HUES48 (cell line): ENCODE data around the gene SLC4A11.

Experiments
- H3K27ac ChIP-seq: one replicate; pipeline ENCODE4 v1.7.0; 2013; ENCODE audit warnings: low read depth, low read length, inconsistent platforms
- H3K27me3 ChIP-seq: 2 replicates; pipeline ENCODE4 v1.6.1; 2013; ENCODE audit warnings: mild to moderate bottlenecking, low read length; ENCODE audit not compliant: control insufficient read depth, insufficient read depth
- H3K36me3 ChIP-seq: 2 replicates; pipeline ENCODE4 v1.6.1; 2013; ENCODE audit warnings: low read length; ENCODE audit not compliant: control insufficient read depth, insufficient read depth
- H3K4me1 ChIP-seq: 2 replicates; pipeline ENCODE4 v1.6.1; 2013; ENCODE audit warnings: mild to moderate bottlenecking, low read length; ENCODE audit not compliant: control insufficient read depth, insufficient read depth
- H3K4me3 ChIP-seq: 2 replicates; pipeline ENCODE4 v1.5.1; 2013; ENCODE audit warnings: mild to moderate bottlenecking, low read depth, low read length
- H3K9ac ChIP-seq: 2 replicates; pipeline ENCODE4 v1.6.1; 2013; ENCODE audit warnings: mild to moderate bottlenecking, low read depth, low read length, moderate library complexity
- H3K9me3 ChIP-seq: 2 replicates; pipeline ENCODE4 v1.6.1; 2013; ENCODE audit warnings: low read length; ENCODE audit not compliant: control insufficient read depth, insufficient read depth

Gene SLC4A11

GRCh38 chr20:3227936-3228749 is 10.8 kb downstream of the SLC4A11 start:
- H3K9me3 ChIP-seq = no peaks in the 10 kb centered on the region
- H3K36me3 ChIP-seq = peaks cover 34% of the 10 kb centered on the region
- H3K27ac ChIP-seq = no peak overlapping the region
- no peaks in the 10 kb centered on the region for H3K4me1 ChIP-seq
- no peak overlapping the region for H3K4me3 ChIP-seq
- H3K9ac ChIP-seq = no peak overlapping the region
- no peaks in the 10 kb centered on the region for H3K27me3 ChIP-seq

DNA sequence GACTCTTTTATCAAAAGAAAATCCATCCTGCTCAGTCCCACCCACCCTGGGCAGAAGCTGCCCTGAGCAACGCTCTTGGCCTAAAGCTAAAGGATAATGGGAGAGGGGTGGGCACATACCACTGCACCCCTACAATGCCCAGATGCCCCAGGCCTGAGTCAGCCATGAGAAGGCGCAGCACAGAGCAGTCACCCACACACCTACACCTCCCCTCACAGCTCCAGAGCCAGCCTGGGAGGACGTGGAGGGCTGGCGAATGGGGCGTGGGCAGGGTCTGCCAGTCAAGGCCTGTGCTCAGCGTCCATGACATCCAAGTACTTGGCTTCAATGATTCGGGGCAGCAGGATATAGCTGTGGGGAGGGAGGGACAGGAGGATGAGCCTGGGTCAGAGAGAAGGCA is 11.5 kb downstream of the SLC4A11 start:
- H3K4me3 ChIP-seq = no peak overlapping the region
- no peak overlapping the region for H3K9ac ChIP-seq
- no peaks in the 10 kb centered on the region for H3K27me3 ChIP-seq
- no peak overlapping the region for H3K27ac ChIP-seq
- H3K9me3 ChIP-seq = no peaks in the 10 kb centered on the region
- H3K4me1 ChIP-seq = no peaks in the 10 kb centered on the region
- H3K36me3 ChIP-seq = peaks cover 40% of the 10 kb centered on the region

DNA sequence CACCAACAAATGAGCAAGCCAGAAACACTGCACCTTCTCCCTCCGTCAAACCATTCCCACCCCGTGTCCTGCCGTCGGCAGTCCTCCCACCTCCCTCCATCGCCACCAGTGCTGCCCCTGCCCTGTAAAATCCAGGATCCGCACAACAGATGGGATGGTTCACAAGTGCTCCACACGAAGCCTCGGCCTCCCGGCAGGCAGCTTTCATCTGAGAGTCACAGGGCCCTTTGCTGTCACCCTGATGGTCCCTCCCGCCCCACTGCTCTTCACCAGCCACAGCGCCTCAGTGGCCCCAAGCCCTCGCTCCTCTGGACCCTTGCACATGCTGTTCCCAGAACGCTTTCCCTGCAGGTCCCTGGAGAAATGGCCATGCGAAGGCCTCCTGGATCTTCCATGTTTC is 12.1 kb downstream of the SLC4A11 start:
- H3K4me3 ChIP-seq = no peak overlapping the region
- H3K36me3 ChIP-seq = peaks cover 40% of the 10 kb centered on the region
- no peaks in the 10 kb centered on the region for H3K27me3 ChIP-seq
- no peak overlapping the region for H3K9ac ChIP-seq
- H3K4me1 ChIP-seq = no peaks in the 10 kb centered on the region
- H3K27ac ChIP-seq = no peak overlapping the region
- no peaks in the 10 kb centered on the region for H3K9me3 ChIP-seq

- Histone ChIP-seq H3K4me1 (no peaks in the 10 kb centered on the region), H3K4me3 (no peak overlapping the region), H3K27me3 (no peaks in the 10 kb centered on the region), H3K9ac (no peak overlapping the region), H3K27ac (no peak overlapping the region), H3K9me3 (no peaks in the 10 kb centered on the region), H3K36me3 (peaks cover 42% of the 10 kb centered on the region)
Observed at GRCh38 chr20:3226093-3226492, 12.9 kb downstream of the SLC4A11 start.

DNA sequence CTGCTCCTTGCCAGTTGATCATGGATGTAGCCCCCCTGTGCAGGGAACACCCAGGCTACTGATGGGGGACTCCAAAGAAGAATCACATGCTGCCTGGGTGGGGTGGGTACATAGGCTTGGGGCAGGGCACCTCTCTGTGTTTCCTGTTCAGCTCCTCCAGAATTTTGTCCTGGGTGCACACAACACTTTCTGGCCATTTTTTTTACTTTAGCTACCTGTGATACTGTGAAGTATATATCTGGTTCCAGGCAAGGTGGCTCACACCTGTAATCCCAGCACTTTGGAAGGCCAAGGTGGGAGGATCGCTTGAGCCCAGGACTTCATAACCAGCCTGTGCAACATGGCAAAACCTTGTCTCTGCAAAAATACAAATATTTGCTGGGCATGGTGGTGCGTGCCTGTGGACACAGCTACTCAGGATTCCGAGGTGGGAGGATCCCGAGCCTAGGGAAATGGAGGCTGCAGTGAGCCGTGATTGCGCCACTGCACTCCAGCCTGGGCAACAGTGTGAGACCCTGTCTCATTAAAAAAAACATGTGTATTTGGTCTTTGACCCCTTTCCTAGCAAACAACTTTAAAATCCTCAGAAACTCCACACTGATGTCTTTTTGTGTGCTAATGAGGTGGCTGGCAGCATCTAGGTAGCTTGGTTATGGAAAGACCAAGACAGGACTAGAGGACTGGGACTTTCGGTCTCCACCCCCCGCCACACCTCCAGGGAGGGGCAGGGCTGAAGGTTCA is 14.1 kb downstream of the SLC4A11 start:
- no peaks in the 10 kb centered on the region for H3K9me3 ChIP-seq
- no peak overlapping the region for H3K9ac ChIP-seq
- H3K27me3 ChIP-seq = no peaks in the 10 kb centered on the region
- peaks cover 47% of the 10 kb centered on the region for H3K36me3 ChIP-seq
- H3K4me1 ChIP-seq = no peaks in the 10 kb centered on the region
- H3K27ac ChIP-seq = no peak overlapping the region
- no peak overlapping the region for H3K4me3 ChIP-seq

DNA sequence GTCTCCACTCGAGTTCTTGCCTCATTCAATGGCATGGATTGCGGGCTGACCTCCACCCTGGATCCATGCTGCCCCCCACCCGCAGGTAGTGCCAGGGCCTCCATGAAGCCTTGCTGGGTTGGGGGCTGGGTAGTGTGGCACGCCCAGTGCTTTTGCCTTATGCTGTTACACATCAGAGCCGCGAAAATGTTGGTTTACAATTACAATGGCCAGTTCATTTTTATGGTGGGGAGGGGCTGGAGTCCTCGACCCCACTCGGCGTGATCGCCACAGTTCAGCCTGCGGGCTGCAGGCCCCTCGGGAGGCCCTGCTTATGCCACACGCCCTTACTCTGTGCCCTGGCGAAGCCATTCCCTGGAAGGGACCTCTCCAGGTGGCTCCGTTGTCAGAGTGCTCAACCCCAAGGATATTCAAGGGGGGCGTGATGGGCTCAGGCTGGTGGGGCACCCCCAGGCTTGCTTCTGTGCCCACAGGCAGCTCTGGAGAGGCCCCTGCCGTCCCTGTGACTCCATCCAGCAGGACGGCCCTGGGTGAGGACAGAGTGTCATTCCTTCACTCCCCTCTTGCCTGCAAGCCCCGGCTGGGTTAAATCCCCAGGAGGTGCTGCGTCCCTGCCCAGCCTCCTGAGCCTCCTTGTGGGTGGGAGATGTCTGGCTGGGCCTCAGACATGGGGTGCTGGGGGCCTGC is 14.9 kb downstream of the SLC4A11 start:
- Histone ChIP-seq H3K27ac (no peak overlapping the region), H3K9me3 (no peaks in the 10 kb centered on the region), H3K4me1 (no peaks in the 10 kb centered on the region), H3K9ac (no peak overlapping the region), H3K36me3 (peaks cover 49% of the 10 kb centered on the region), H3K27me3 (no peaks in the 10 kb centered on the region), H3K4me3 (no peak overlapping the region)

- Histone ChIP-seq H3K4me3 (no peak overlapping the region), H3K4me1 (no peaks in the 10 kb centered on the region), H3K9me3 (no peaks in the 10 kb centered on the region), H3K27ac (peak overlapping the region; percentile 28), H3K27me3 (no peaks in the 10 kb centered on the region), H3K36me3 (peaks cover 52% of the 10 kb centered on the region), H3K9ac (no peak overlapping the region)
Observed at GRCh38 chr20:3223651-3223993, 15.4 kb downstream of the SLC4A11 start.

GRCh38 chr20:3222635-3223600 is 16.1 kb downstream of the SLC4A11 start:
- Histone ChIP-seq H3K4me1 (no peaks in the 10 kb centered on the region), H3K9ac (no peak overlapping the region), H3K27ac (peak overlapping the region; percentile 33), H3K4me3 (no peak overlapping the region), H3K9me3 (no peaks in the 10 kb centered on the region), H3K27me3 (no peaks in the 10 kb centered on the region), H3K36me3 (peaks cover 52% of the 10 kb centered on the region)

- no peak overlapping the region for H3K27ac ChIP-seq
- no peak overlapping the region for H3K9ac ChIP-seq
- no peaks in the 10 kb centered on the region for H3K9me3 ChIP-seq
- H3K36me3 ChIP-seq = peaks cover 56% of the 10 kb centered on the region
- H3K4me1 ChIP-seq = no peaks in the 10 kb centered on the region
- no peaks in the 10 kb centered on the region for H3K27me3 ChIP-seq
- H3K4me3 ChIP-seq = no peak overlapping the region
Observed at GRCh38 chr20:3221398-3222226, 17.4 kb downstream of the SLC4A11 start.
